ENCODE measurements around the gene GTPBP3. TPM values are rescaled to one million over a fixed set of nuclear protein-coding genes. Genes with fewer than 3 reads are reported as not detected.

The GTPBP3 gene
- total RNA-seq, 1 donor from 2014 or later: 11.8 TPM

- FAIRE-seq (no peak), DNase-seq (ENCODE audit: low spot score in 2 of 2) (no peak)
Measured at GRCh38 chr19:17307876-17308377, 29.4 kb upstream of the GTPBP3 start.

GRCh38 chr19:17309198-17309964 lies 28.0 kb upstream of the GTPBP3 start, which contains the start of gene DDA1:
TSS of gene DDA1 (plus strand) at chr19:17309563. CDS start at chr19:17309655, 92 bp downstream.
- DNase-seq (ENCODE audit: low spot score in 2 of 2) (peak; percentile 96 to 99), FAIRE-seq (peak; percentile 98)

GRCh38 chr19:17309965-17310461 lies 27.3 kb upstream of the GTPBP3 start:
- no peak for FAIRE-seq
- no peak for DNase-seq (ENCODE audit: low spot score in 2 of 2)

- no peak for FAIRE-seq
- no peak for DNase-seq (ENCODE audit: low spot score in 2 of 2)
Measured at GRCh38 chr19:17311455-17312188, 25.7 kb upstream of the GTPBP3 start.

- no peak for DNase-seq (ENCODE audit: low spot score in 2 of 2)
- FAIRE-seq: no peak
Measured at GRCh38 chr19:17312189-17313113, 24.9 kb upstream of the GTPBP3 start.

GRCh38 chr19:17314007-17314593 lies 23.3 kb upstream of the GTPBP3 start:
- FAIRE-seq: no peak
- no peak for DNase-seq (ENCODE audit: low spot score in 2 of 2)

- FAIRE-seq (no peak), DNase-seq (ENCODE audit: low spot score in 2 of 2) (no peak)
Measured at GRCh38 chr19:17318966-17319365, 18.4 kb upstream of the GTPBP3 start.

GRCh38 chr19:17319473-17320238 lies 17.7 kb upstream of the GTPBP3 start:
- no peak for DNase-seq (ENCODE audit: low spot score in 2 of 2)
- FAIRE-seq: no peak

GRCh38 chr19:17320435-17320834 lies 16.9 kb upstream of the GTPBP3 start:
- DNase-seq (ENCODE audit: low spot score in 2 of 2): no peak
- FAIRE-seq: no peak

- DNase-seq (ENCODE audit: low spot score in 2 of 2) (no peak), FAIRE-seq (no peak)
Measured at GRCh38 chr19:17321655-17322489, 15.5 kb upstream of the GTPBP3 start.

GRCh38 chr19:17322854-17323253 lies 14.5 kb upstream of the GTPBP3 start:
- FAIRE-seq (no peak), DNase-seq (ENCODE audit: low spot score in 2 of 2) (peak in 1 of 2 donors; percentile 58)

- FAIRE-seq (no peak), DNase-seq (ENCODE audit: low spot score in 2 of 2) (no peak)
Measured at GRCh38 chr19:17323300-17323963, 13.9 kb upstream of the GTPBP3 start.

- FAIRE-seq (no peak), DNase-seq (ENCODE audit: low spot score in 2 of 2) (peak in 1 of 2 donors; percentile 46)
Measured at GRCh38 chr19:17323964-17324332, 13.4 kb upstream of the GTPBP3 start.

GRCh38 chr19:17324357-17325114 lies 12.8 kb upstream of the GTPBP3 start:
- FAIRE-seq: no peak

GRCh38 chr19:17325133-17325532 lies 12.2 kb upstream of the GTPBP3 start:
- no peak for FAIRE-seq
- no peak for DNase-seq (ENCODE audit: low spot score in 2 of 2)

More at GRCh38 chr19:17324357-17325114, 12.8 kb upstream of the GTPBP3 start:
- no peak for DNase-seq (ENCODE audit: low spot score in 2 of 2)

GRCh38 chr19:17325881-17326594 lies 11.3 kb upstream of the GTPBP3 start:
- peak; percentile 72 to 74 for DNase-seq (ENCODE audit: low spot score in 2 of 2)
- no peak for FAIRE-seq

Measured in frontal cortex (tissue), 4 donors.